AG09309 (cell line): Measurements from ENCODE around the gene EMC10.
A peak's percentile ranks its signal among the peaks of the same experiment; 100 is the strongest.

Experiments used
- DNase-seq: peaks from one replicate; pipeline ENCODE4 v3.0.0-alpha.2; 2010; ENCODE audit warnings: low read depth
- H3K4me3 ChIP-seq: 2 replicates; pipeline ENCODE4 v1.5.1; 2011; ENCODE audit warnings: mild to moderate bottlenecking, low read depth, low read length, moderate library complexity; ENCODE audit not compliant: control insufficient read depth
- TF ChIP-seq, protein P1 (sequence below): IDR thresholded peaks from 2 replicates; pipeline ENCODE4 v1.5.1; 2011; ENCODE audit warnings: mild to moderate bottlenecking, low read depth, low read length, inconsistent platforms; ENCODE audit not compliant: insufficient read depth, control insufficient read depth; ENCODE audit errors: missing control alignments

The EMC10 gene

DNA sequence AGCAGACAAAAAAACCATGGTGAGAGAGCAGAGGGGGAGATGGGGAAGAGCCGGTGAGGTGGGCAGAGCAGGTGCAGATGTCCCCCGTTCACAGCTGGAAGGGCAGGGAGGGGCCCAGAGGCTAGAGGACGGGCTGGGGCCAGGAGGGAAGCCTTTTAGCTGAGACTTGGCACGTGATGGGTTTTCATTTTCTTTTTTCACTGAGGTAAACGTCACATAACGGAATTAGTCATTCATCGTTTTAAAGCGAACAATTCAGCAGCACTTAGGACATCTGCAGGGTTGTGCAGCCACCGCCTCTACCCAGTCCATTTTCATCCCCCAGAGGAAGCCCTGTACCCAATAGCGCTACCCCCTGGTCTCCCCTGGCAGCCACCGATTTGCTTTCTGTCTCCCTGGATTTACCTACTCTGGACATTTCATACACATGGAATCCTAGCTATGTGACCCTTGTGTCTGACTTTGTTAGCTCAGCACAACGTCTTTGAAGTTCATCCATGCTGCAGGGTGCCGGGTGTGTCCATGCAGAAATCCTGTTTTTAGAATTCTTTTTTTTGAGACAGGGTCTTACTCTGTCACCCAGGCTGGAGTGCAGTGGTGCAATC lies 16.0 kb upstream of the EMC10 start:
- DNase-seq: no peak
- TF ChIP-seq, protein P1, sequence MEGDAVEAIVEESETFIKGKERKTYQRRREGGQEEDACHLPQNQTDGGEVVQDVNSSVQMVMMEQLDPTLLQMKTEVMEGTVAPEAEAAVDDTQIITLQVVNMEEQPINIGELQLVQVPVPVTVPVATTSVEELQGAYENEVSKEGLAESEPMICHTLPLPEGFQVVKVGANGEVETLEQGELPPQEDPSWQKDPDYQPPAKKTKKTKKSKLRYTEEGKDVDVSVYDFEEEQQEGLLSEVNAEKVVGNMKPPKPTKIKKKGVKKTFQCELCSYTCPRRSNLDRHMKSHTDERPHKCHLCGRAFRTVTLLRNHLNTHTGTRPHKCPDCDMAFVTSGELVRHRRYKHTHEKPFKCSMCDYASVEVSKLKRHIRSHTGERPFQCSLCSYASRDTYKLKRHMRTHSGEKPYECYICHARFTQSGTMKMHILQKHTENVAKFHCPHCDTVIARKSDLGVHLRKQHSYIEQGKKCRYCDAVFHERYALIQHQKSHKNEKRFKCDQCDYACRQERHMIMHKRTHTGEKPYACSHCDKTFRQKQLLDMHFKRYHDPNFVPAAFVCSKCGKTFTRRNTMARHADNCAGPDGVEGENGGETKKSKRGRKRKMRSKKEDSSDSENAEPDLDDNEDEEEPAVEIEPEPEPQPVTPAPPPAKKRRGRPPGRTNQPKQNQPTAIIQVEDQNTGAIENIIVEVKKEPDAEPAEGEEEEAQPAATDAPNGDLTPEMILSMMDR: no peak
- H3K4me3 ChIP-seq: no peak overlapping the region

DNA sequence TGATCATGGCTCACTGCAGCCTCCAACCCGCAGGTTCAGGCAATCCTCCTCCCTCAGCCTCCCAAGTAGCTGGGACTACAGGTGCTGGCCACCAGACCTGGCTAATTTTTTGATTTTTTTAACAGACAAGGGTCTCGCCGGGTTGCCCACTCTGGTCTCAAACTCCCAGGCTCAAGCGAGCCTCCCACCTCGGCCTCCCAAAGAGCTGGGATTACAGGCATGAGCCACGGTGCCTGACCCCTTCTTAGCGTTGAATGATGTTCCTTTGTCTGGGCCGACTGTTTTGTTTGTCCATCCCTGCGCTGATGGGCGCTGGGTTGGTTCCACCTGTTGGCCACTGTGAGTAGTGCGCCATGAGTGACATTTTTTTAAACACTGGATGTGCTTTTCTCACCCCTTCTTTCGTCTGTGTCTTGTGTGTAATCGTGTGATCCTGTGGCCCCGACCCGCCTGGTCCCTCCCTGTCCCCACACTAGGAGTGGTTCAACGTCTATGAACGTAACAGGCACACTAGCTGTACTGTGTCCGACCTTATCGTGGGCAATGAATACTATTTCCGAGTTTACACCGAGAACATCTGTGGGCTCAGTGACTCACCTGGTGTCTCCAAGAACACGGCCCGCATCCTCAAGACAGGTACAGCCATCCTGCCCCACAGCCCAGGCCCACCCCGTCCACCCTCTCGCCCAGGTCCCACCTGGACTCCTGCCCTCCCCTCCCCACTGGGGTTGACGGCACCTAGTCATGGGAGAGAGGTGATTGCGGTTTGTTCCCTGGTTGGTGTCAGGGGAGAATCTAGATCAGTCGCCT lies 15.0 kb upstream of the EMC10 start:
- no peak overlapping the region for H3K4me3 ChIP-seq
- TF ChIP-seq, protein P1: peak; percentile 89

DNA sequence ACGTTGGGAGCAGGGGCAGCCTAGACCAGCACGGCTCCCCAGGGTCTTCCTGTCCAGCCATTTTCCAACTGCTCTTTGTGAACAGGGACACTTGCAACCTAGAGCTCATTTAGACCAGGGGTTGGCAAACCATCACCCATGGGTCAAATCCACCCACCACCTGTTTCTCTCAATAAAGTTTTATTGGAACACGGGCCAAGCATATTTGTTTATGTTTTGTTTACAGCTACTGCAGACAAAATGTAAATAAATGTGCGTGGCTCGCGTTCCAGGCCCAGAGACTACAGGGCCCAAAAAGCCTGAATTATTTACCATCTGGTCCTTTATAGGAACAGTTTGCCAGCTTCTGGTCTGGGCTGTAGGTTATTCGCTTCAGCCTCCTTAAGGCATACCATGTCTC lies 13.3 kb upstream of the EMC10 start:
- no peak for DNase-seq
- no peak overlapping the region for H3K4me3 ChIP-seq
- TF ChIP-seq, protein P1: no peak

More for the DNA sequence above, 15.0 kb upstream of the EMC10 start:
- DNase-seq: peak; percentile 20

DNA sequence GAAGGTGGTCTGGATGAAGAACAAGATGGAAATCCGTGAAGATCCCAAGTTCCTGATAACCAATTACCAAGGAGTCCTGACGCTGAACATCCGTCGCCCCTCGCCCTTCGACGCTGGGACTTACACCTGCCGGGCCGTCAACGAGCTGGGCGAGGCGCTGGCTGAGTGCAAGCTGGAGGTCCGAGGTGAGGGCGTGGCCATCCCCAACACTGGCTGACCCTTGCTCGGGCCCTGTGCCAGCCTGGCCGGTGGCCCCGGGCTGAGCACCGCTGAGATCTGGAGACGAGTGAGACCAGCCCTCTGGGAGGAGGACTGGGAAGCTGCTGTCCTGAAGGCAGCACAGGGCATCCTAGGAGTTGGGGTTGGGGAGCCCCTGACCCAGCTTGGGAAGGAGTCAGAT lies 12.0 kb upstream of the EMC10 start:
- no peak overlapping the region for H3K4me3 ChIP-seq
- DNase-seq: no peak
- TF ChIP-seq, protein P1: no peak

DNA sequence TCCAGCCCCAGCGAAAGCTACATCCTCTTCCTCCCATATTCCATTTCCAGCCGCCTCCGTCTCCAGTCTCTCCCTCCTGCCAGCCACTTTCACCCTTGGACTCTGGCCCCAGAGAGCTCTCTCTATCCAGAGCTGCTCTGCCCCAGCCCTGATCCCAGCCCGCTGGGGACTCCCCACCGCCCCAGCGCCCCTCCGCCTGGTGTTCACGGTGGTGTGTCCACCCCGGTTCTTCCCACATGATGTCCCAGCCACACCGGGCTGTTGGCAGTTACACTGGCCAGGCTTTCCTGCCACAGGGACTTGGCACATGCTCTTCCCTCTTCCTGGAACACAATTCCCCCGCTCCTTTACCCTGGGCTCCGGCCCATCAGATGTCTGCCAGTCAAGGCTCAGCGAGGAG lies 11.3 kb upstream of the EMC10 start:
- TF ChIP-seq, protein P1: no peak
- DNase-seq: no peak
- H3K4me3 ChIP-seq: no peak overlapping the region

DNA sequence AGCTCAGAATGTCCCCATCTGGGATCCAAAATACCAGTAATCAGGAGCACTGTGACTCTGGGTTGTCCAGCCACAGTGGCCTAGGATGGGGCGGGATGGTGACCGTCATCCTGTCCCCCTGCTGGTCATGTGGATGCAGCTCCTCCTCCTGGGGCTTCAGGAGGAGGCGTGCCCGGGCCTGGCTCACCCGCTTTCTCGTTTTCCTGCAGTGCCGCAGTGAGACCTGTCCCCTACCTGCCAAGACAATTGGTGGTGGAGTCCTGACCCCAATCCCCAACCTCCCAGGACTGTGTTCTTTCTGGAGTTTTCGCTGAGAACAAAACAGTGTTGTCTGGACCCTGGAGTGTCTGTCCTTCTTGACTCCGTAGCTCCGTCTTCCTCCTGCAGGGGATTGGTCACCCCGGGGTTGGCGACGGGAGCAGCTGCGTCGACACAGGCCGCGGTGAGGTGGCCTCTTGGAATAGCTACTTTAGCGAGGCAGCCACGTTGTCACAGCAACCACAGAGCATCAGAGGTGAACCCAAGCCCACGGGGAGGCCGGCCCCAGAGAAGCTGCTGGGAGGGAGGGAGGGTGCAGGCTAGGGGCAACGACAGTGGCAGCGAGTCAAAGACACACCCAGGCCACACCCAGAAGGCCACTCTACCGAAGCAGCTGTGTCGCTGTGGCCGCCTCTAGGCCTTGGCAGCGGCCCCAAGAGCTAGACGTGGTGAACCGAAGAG lies 10.2 kb upstream of the EMC10 start:
- no peak for DNase-seq
- H3K4me3 ChIP-seq: no peak overlapping the region
- TF ChIP-seq, protein P1: no peak
